Right kidney (tissue), 1 donor: ENCODE measurements around the gene ITGB2.
"Not testable (repeated sequence)": the region's sequence is repeated elsewhere in the genome, so short reads cannot be mapped to it uniquely, and the experiment has no call there.

Experiments
- DNase-seq: peaks from one replicate; pipeline ENCODE4 v3.0.0-alpha.2; 2016

Gene ITGB2

DNA sequence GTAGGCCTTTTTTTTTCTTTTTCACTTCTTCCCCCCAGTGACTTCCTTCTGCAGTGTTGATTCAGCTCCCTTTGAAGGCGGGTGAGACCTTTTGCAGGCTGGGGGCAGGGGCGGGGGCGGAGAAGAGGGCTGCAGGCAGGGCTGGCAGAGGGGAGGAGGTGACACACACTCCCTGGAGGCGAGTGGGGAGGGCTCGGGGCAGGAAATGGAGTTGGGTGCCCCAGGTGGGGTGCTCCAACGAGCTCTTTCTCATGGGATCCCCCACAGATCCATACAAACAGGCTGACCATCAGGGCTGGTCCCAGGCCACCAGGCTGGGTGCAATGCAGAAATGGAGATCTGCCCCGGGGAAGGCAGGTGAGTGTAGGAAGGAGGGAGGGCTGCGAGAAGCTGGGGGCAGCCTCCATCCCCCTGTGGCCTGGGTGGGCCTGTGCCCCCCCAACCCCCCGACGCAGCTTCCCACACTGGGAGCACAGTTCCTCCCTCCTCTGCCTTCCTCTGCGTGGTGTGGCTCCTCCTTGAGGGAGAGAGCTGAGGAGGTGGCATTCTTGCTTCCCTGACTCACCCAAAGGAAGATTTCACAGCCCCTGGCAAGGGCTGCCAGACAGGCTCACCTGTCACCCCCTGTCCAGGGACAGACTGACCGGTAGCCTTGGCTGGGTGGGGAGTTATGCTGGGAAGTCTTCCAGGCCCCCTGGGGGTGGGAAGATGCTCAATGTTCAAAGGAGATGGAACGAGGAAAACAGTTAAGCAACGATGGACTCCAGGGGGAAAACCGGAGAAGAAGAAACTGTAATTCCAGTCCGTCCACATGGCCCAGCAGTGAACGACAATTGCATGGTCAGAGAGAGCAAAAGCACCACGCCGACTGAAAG lies 7.1 kb upstream of the ITGB2 start:
- no peak for DNase-seq

DNA sequence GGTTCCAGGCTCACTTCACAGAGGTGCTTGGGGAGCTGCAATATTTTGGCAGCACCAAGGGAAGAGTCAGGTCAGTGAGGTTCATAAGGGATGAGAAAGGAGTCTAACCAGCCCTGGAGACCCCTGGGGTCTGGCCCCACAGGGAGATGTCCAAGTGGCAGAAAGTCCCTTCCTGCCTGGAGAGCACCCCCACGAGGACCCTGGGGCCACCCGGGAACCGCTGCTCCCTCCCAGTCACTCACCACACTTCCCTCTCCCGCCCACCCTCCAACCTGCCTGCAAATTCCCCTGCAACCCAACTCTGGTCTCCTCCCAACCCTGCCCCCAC lies 6.5 kb upstream of the ITGB2 start:
- DNase-seq = no peak

DNA sequence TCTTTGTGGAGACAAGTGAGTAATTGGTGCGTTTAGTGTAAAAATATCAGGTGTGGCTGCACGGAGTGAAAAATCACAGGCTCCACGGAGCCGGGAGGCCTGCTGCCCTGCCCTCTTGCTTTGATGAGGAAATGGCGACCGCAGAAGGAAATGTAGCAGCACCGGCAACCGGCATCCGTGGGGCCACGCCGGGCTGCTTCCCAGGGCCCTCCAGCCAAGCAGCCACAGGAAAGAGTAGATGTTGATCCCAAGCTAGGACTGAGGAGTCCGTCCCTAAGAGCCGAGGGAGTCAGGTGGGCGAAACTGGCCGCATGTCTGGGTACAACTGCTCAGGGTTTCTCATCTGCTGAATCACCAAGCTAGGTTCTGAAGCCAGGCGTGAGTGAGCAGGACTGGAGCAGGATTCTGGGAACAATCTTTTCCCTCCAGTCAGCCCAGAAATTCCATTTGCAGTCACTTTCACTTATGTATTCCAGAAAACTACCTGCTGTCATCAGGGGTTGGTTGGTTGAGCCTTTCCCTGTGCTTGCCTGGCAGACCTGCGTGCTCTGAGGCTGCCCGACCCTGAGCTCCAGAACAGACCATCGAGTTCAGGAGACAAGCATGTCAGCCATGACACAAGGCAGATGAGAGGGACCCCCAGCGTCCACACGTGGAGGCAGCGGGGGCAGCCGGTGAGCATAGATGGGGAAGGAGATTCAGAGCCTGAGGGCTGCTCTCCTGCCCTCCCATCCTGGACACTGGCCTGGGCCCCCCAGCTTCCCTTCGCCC lies 5.8 kb upstream of the ITGB2 start:
- no peak for DNase-seq

DNA sequence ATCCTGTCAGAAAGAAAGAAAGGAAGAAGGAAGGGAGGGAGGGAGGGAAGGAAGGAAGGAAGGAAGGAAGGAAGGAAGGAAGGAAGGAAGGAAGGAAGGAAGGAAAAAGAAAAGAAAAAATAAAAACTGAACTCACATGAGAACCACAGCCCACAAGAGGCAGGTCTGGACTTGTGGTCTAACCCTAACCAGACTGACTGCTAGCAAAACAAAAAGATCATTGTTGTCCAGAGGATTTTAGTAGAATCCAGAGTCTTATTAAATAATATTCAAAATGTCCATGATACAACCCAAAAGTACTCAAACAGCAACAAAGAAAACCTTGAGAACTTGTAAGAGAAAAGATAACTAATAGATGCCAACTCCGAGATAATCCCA lies 4.7 kb upstream of the ITGB2 start:
- DNase-seq = no peak

DNA sequence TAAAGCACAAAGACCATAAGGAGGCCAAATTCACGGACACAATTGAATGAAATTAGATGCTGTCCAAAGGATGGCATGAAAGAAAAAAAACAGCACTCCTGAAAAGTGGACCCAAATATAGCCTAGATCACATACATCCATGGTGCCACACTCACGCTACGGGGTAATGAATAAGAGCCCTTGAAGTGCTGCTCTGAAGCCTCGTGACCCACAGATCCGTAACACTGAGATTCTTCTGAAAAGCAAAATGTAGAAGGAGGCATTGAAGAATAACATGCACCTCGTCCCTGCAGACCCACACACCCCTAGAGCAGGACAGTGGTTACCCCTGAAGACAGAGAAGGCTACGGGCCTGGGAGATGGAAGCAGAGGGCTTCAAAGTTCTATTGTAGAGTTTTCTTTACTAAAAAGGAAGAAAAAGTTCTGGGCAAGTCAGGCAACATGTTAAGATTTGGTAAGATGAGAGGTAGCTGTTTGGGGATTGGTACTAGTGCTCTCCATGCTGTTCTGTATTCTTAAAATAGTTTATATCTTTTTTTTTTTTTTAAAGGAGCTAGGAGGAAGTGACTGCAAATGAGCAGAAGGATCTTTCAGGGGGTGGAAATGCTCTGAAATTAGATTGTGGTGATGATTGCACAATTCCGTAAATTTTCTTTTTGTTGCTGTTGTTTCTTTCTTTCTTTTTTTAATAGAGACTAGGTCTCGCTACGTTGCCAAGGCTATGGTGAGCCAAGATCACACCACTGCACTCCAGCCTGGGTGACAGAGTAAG lies 4.1 kb upstream of the ITGB2 start:
- no peak for DNase-seq

DNA sequence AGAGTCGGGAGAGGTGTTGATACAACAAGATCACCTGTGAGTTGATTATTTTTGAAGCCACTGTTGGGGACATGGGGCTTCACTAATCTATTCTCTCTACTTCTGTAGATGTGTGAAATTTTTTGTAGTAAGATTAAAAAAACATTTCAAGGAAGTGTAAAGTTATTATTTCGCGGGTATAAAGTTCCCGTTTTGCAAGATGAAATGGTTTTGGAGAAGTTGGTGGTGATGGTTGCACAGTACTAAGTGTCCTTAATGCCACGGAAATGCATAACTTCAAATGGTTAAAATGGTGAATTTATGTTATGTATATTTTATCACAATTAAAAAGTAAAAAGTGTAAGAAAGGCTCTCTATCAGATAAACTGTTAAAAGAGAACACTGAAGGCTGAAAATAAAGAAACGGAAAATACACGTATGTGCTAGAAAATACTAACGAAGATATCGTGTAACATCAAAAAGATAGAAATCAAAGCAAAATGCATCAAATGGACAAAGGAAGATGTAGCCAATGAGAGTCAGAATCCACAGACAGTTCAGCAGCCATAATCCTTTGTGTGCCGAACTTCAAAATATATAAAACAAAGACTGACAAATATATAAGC lies 2.9 kb upstream of the ITGB2 start:
- DNase-seq = no peak

DNA sequence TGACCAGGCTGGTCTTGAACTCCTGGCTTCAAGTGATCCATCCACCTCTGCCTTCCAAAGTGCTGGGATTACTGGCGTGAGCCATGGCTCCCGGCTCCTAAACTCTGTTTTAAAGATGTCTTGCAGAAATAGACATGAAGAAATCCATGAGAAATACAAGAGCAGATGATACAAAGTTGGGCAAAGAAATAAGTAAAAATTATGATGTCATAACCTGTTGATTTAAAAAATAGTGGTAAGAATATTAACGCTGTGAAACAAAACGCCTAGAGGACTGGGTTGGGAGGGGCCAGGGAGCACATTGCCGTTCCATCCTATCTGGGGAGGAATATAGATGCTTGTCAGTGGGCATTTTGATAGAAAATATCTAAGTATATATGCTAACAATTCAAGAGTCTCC lies 1.2 kb upstream of the ITGB2 start:
- no peak for DNase-seq

DNA sequence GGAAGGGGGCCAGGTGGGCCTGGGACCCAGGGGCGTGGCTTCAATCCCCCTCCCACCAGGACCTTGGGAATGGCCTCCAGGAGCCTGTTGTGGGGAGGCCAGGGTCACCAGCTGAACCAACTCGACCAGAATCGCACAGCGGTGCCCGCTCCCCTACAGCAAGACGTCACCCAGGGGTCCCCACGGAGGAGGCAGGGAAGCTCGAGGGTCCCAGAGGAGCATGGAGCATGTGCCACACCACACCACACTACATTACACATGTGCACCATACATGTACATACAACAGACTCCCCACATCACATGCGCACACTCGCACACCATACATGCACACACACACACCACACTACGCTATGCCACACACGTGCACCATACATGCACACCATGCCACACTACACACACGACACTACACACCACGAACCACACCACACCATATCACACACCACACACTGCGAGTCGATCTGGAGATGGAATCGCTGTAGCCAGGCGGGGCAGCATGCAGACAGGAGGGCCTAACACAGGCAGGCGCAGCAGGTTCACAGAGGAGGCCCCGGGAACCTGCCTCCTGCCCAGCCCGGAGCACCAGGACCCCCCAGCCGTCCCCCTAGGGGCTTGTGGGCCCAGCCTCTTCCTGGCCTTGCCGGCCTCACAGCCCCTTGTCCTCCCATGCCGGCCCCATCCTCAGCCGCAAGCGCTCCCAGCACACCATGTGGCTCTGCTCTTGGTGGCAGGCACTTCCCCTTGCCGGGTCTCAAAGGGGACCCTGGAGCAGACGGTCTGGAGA lies 596 bp downstream of the ITGB2 start:
- no peak for DNase-seq

DNA sequence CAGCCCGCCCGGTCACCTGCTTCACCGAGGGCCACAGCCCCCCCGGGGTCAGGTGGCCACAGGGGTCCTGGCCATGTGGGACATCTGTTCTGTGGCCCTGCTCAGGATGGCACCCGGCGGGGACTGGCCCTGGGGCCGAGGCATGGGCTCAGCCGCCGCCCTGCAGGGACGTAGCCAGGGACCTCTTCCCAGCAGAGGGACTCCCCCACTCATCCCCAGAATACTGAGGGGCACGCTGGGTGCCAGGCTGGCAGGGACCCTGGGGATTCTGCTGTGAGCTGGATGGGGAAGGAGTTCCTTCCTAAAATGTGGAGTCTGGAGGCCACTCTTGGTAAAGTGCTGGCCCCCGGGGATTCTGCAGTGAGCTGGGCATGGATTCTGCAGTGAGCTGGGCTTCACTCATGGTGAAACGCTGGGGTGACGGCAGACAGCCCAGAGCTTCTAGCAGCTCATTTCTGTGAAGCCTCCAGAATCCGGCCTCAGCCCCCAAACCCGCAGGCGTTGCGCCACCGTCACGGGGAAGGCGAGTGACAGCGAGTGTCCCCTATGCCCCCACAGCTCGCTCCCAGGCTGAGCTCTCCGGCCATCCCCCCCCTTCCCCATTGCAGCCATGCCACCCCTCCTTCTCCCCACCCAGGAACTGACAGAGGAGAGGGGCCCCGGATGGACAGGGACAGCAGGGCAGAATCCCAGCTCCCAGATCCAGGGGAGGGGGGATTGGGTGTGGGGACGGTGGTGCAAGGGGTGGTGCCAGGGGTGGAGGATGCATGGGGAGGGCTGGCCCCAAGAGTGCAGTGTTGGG lies 1.4 kb downstream of the ITGB2 start:
- no peak for DNase-seq

DNA sequence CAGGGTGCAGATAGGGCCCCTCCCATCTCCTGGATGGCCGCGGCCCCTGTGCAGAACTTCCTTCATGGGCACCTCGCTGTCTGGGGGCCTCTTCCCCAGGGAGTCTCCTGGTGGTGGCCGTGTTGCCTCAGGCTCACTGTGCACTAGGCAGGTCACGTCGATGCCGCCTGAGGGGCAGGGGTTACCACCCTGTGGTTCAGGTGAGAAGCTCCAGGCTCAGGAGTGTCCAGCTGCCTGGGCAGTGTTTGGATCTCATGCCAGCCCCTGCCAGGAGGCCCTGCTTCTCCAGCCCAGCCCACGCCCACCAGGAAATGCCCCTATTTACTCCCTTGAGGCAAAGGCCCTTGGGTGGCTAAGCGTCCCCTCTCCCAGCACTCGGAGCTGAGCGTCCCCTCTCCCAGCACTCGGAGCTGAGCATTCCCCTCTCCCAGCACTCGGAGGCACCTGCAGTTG lies 2.1 kb downstream of the ITGB2 start:
- no peak for DNase-seq

DNA sequence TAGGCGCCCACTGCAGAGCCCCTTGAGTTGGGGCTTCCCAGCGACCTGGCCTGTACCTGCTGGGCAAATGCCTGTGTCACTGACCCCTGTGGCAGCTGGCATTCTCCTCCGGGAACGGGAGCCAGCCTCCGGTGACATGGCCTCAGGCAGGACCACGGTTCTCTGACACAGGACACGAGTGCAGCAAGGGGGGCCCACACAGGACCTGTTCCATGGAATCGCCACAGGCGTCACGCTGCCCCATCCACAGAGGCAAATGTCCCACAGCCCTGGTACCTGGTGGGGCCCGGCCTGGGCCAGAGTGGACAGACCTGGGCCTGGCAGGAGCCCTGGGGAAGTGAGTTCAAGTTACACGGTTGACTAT lies 2.6 kb downstream of the ITGB2 start:
- DNase-seq = no peak

DNA sequence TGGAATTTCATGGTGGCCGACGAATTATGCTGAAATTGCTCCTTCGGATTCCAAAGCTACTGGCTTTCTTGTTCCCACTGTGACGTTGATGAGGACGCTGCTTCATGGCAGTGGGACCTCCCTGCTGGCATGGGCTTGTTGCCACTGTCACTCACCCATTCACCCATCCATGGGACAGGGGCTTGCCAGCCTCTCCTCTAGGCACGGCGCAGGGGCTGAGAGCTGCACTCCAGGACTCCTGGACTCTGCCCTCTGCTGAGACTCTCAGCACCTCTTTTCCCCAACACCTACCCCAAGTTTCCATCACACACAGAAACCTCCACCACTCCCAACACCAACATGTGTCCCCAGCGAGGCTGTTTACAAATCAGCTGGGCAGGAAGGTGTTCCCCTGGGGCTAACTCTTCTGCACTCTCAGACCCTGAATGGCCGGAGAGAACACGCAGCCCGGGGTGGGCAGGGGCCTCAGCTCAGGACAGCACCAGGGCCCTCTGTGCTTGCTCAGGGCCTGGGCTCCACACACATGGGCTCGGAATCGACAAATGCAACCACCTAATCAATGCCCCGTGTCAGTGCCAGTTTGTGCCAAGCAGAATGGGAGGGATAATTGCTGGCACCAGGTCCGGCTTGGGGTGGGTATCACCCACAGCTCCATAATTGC lies 3.1 kb downstream of the ITGB2 start:
- DNase-seq = no peak

DNA sequence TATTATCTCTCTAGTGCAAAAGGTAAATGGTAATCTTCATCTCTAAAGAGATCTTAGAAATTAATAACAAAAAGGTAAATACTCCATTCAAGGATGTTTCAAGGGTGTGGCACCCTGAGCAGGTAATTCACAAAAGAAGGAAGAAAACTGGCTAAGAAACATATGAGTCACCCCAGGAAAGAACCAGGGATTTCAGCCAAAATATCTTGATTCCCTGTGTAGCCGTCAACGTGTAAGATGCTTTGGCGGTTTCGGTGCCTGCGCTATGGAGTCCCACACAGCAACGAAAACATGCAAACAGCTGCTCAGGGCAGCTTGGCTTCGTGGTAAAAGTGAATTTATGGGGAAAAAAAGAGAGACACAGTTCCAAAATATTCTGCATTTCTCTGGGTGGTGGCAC lies 3.7 kb downstream of the ITGB2 start:
- no peak for DNase-seq

DNA sequence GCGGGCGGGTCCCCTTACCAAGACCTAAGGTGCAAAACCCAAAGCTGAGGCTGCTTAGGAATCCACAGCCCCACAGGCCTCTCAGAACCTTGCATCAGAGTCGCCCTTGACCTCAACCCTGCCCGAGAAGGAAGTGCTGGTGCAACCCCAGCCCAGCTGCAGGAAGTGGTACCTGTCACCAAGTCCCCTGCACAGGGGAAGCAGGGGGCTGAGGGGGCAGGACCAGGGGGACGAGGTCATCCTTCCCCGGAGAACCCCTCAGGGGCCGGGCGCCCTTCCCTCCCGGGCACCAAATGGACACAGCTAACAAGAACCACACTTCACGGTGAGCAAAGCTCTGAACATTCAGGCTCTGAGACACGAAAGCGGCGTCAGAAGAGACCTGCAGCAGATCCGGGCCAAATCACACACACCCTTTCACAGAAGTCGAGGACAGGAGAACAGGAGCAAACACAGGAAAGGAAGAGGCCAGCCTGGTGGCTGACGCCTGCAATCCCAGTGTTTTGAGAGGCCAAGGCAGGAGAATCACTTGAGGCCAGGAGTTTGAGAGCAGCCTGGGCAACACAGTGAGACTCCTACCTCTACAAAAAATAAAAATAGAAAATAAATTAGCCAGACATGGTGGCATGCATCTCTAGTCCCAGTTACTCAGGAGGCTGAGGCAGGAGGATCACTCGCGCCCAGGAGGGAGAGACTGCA lies 6.4 kb downstream of the ITGB2 start:
- DNase-seq = no peak

DNA sequence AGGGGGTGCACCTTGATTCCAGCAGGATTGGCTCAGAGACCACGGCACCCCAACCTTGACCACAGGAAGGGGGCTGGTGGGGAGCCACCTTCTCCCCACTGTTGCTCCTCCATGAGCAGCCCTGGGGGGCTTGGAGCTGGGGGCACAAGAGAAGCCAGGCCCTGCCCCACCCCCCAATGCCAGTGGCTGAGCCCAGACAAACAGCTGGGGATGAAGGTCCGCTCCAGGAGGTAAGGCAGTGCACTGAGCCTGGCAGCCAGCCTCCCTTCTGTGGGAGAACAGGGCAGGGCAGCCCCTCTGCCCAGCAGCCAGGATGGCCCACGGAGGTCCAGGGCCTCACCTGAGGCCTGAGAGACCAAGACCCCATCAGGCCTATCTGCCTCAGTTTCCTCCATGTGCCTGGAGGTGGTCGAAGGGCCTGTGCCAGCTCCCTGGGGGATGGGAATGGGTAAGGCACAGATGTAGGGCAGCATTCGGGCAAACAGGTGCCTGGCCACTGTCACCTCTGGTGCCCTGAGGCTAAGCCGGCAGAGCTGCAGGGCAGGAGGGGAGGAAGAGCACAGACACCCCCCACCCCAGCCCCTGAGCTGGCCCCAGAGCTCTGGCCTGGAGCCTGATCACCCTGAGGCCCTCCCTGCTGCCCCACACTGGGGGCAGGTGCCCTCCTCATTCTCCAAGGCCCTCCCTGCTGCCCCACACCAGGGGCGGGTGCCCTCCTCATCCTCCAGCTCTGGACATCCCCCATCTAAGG lies 7.1 kb downstream of the ITGB2 start:
- no peak for DNase-seq

DNA sequence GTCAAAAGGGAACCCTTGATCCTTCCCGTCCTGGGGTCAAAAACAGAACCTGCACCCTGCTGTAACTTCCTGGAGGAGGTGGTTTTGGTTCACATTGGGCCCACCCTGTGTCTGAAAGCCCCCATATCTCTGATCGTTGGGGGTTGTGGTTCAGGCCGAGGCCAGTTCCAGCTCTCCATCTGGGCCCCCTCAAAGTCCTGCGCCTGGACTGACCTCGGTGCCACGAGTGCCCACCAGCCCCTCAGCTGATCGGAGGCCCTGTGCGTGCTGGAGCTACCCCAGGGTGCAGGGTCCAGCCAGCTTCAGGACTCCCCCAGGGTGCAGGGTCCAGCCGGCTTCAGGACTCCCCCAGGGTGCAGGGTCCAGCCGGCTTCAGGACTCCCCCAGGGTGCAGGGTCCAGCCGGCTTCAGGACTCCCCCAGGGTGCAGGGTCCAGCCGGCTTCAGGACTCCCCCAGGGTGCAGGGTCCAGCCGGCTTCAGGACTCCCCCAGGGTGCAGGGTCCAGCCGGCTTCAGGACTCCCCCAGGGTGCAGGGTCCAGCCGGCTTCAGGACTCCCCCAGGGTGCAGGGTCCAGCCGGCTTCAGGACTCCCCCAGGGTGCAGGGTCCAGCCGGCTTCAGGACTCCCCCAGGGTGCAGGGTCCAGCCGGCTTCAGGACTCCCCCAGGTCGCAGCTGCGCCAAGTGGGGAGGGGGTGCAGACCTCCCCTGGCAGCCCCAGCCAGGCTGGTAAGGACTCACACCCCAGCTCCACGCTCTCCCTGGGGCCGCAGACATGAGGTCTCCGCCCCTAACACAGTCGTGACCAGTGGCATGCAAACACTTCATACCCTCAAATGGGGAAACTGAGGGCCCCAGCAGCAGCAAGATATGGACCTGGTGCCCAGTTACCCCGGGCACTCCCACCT lies 7.9 kb downstream of the ITGB2 start:
- DNase-seq = not testable (repeated sequence)

DNA sequence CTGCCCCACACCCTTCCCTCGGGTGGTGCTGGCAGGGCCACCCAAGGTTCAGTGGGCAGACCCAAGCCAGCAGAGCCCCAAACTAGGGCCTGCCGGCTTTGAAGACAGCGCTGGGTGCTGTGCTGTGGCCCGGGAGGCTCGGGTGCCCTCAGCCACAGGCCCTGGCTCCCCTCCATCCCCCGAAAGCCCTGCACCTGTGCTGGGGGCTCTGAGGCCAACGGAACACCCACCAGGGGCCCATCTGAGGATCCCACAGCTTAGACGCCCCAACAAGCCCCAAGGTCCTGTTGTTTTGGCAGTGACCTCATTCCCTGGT lies 8.6 kb downstream of the ITGB2 start:
- no peak for DNase-seq
